Activated CD8-positive, alpha-beta memory T cell treated with anti-CD3 and anti-CD28 coated beads for 1 hour (primary cell): Measurements from ENCODE around the gene DEDD.
A peak's percentile ranks its signal among the peaks of the same experiment; 100 is the strongest.

ENCODE experiments used
- DNase-seq, 2 donors: peaks; one replicate each; pipeline ENCODE4 v3.0.0-alpha.2; 2020; ENCODE audit warnings: low read depth in 1 of 2; ENCODE audit errors: extremely low read depth in 1 of 2

DEDD gene

DNA sequence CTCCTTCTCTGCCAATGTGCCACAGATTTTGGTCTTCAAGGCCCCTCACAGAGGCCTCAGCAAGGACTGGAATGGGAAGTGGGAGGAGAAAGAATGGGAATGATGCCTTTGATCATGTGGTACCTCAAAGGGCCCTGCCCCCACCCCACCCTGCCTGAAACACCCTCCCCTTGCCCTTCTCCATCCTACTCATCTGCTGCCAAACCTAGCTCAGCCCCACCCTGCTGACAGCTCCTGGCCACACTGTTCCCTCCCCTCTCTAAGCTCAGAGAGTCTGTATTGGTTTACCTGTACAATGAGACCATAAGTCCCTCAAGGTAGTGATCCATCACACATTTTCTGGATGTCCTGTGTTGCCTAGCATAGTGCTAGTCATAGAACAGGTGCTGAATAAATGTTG is 56.1 kb downstream of the DEDD start:
- DNase-seq: no peak

DNA sequence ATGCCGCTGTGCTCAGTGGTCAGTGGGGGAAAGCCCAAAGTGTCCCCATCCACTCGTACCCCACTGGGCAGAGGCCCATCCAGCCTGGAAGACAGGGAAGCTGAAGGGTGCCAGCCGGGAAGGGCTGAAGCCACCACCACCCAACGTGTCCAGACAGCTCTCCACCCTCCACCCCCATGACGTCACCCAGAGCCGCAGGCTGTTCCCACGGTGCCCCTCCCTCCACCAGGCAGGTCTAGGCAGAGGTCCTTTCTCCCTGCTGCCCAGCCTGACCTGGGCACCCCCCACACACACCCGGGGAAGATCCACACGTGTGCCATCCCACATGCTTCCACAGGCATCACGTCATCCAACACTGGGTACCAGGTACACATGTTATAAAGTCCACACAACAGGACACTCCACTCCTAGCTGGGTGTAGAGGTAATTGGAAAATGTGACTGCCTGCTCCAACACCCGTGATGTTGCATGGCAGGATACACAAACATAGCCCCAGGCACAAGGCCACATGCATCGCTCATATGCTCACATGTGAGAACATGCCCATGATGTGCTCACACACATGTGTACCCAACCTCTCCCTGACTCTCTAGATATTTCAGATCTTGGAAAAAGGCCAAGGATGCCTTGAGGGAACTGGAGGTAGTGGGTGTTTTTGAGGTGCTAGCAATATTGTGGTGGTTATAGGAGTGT is 57.6 kb downstream of the DEDD start:
- no peak for DNase-seq

DNA sequence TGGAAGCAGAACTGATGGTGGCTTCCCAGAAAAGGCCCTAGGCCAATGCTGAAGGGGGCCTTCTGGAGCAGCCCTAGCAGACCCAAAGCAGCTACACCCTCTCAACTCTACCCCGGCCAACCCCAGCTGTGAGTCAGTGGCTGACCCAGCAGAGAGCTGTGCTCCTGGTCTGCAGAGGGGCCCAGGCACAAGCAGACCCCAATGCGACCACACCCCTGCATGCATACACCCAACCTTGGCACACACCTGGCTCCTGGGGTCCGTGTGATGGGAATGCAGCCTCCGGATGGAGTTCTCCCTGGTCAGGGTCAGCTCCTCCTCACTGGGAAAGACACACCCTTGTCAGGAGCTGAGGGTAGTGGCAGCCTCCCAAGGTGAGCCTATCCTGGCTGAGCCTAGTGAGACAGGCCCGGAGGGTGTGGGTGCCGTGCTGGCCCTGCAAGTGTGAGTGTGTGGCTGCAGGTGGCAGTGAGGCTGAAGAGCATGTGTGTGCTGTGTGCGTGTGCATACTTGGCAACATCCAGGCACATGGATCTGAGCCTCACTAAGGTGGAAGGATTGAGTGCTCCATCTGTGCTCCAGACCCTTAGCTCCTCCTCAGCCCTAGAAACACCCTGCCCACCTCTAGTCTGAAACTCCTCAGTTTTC is 58.9 kb downstream of the DEDD start:
- no peak for DNase-seq

DNA sequence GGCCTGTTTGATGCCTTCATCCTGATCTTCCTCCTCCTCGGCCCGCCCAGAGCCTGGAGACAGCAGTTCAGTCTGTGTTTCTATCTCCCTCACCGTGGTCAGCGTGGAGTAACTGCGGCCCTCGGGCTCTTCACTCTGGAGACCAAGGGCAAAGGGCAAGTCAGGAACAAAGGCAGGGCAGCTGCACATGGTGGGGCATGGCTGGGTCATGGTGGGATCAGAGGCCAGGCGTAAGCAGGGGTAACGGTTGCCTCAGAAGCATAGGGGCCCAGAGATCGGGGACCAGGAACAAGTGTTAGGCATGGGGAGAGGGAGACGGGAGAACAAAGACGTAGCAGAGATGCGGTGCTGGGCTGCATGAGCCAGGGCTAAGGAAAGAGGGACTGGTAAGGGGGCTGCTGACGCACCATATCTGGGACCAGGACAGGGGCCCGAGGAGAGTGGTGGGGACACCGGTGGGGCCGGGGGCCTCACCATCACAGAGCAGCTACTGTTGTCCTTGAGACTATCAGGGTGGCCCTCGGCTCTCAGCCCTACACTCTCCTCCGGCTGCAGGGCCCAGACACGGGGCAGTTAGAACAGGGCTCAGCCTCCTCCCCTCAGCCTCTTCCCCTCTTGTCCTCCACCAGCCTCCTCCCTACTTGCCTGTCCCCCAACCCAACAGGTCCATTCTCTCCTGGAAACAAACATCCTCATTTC is 59.6 kb downstream of the DEDD start:
- DNase-seq: no peak

DNA sequence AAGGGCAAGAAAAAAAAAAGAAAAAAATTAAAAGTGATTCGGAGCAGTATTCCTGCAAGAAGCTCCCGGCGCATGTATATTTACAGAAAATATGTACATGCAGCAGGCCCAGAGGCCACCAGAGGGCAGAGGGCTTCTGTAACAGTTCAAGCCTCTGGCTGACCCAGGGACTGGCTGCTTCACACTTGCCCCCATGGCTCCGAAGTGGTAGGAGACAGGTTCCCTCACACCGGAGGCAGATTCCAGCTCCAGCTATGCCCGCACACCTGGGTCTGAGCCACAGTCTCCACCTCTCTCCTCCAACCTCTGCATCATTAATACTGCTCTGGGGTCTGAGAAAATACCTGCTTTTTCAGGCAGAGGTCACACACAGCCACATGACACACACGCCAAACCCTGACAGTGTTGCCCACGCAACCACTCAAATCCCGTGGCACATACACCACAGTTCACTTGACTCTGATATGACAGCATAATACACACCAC is 60.5 kb downstream of the DEDD start:
- peak in 1 of 2 donors; percentile 29 for DNase-seq
